GM18498 (cell line): ENCODE results near the gene PRDM16.

Experiments used
- ATAC-seq: cut with Tn5 transposase; IDR thresholded peaks from one replicate; pipeline ENCODE4 v1.9.1; 2021; ENCODE audit warnings: mild to moderate bottlenecking, moderate library complexity; ENCODE audit not compliant: unreplicated experiment

PRDM16 gene

GRCh38 chr1:3327389-3327702 lies 258.3 kb downstream of the PRDM16 start:
- no peak for ATAC-seq

- no peak for ATAC-seq
Measured at GRCh38 chr1:3327936-3328590, 259.1 kb downstream of the PRDM16 start.

- ATAC-seq, result no peak
Measured at GRCh38 chr1:3329640-3330281, 260.8 kb downstream of the PRDM16 start.

DNA sequence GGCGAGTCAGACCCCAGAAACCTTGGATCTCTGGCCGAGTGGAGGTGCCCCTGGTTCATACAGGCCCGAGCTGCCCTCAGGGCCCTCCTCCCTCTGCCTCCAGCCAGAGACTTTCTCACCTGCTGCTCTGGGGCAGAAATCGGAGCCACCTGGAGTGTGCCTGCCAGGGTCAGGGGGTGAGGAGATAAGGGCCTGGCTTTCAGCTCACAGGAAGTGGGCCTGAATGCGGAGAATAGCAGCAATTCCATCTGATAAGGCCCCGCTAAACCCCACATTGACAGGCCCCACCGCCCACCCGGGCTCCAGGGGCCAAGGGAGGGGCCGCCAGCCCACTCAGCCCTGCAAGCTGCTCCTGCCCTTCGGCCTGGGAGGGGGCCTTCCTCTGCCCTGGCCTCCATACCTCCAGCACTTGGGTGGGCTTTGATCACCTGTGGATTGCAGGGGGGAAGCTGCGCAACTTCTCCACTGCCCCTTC lies 261.8 kb downstream of the PRDM16 start:
- ATAC-seq, result no peak

GRCh38 chr1:3331564-3331963 lies 262.6 kb downstream of the PRDM16 start:
- ATAC-seq, result no peak

DNA sequence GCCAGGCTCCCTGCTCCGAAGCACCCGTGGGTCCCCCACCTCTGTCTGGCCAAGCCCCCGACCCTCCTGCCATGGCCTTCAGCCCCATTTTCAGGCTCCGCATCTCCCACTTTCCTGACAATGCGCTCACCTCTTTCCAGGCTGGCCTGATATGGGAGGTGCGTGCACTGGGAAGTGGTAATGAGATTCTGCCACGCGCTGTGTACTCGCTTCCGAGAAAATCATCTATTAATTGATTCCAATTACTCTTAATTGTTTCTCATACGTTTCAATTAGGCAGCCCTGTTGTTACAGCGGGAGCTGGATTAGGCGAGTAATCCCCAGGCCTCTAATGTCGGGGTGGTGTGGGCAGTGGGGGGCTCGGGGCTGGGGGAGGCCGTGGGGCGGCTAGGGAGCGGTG lies 263.0 kb downstream of the PRDM16 start:
- ATAC-seq, result no peak

GRCh38 chr1:3332662-3333061 lies 263.7 kb downstream of the PRDM16 start:
- ATAC-seq, result no peak

- no peak for ATAC-seq
Measured at GRCh38 chr1:3333903-3334302, 264.9 kb downstream of the PRDM16 start.

DNA sequence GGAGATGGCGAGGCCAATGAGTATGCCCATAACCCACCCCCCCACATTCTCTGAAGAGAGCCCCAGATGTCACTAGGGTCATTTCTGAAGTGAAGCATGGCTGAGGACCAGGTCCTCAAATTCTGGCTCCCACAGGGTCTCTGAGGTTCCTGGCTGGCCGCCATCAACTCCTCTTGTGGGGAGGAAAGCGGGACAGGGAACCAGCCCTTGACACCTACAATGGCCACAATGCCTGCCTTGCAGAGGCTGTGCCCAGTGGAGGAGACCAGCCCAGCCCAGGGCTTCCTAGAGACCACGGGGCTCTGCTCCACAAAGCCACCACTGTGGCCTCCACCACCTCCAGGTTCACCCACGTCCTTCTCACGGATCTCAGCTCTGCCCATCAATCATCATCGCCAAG lies 265.4 kb downstream of the PRDM16 start:
- no peak for ATAC-seq

GRCh38 chr1:3335754-3336640 lies 267.0 kb downstream of the PRDM16 start:
- ATAC-seq, result no peak

GRCh38 chr1:3336641-3337630 lies 267.9 kb downstream of the PRDM16 start:
- no peak for ATAC-seq

DNA sequence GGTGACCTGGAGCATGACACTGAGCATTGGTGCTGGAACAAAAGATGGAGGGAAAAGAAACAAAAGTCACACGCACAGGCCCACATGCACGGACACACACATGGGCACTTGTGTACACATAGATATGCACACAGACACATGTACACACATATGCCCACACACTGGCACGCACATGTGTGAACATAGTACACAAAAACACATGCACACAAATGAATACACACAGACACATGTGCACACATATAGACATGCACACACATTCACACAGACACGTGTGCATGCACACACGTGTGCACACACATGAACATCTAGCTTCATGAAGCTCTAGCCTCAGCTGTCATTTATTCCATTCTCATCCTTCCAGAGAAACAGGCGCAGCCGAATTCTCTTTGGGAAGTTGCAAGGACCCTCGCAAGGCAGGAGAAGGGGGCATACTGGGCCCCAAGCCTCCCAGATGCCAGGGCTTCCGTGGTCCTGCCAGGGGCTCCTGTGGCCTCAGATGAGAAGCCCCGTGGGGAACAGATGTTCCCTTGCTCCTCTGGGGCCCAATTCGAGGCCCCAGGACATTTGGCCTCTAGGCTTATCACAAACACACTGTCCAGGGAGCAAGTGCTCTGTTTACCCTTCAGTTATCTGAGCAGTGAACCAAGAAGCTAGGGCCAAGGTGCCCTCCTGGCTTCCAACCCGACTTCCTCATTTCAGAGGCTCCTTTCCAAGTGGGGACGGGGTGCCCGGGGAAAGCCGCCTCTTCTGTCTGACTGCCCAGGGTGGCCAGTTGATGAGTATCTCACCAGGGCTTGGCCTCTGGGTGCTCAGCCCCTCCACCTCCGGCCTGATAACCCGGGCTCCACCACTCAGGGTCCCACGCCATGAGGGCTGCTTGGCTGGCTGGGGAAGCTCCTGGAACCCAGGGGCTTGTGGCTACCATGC lies 269.1 kb downstream of the PRDM16 start:
- no peak for ATAC-seq

- ATAC-seq, result no peak
Measured at GRCh38 chr1:3338725-3339070, 269.7 kb downstream of the PRDM16 start.

- no peak for ATAC-seq
Measured at GRCh38 chr1:3339856-3340255, 270.9 kb downstream of the PRDM16 start.

GRCh38 chr1:3340548-3341235 lies 271.7 kb downstream of the PRDM16 start:
- no peak for ATAC-seq

GRCh38 chr1:3341236-3341994 lies 272.4 kb downstream of the PRDM16 start:
- ATAC-seq, result no peak

- no peak for ATAC-seq
Measured at GRCh38 chr1:3342960-3343359, 274.0 kb downstream of the PRDM16 start.

DNA sequence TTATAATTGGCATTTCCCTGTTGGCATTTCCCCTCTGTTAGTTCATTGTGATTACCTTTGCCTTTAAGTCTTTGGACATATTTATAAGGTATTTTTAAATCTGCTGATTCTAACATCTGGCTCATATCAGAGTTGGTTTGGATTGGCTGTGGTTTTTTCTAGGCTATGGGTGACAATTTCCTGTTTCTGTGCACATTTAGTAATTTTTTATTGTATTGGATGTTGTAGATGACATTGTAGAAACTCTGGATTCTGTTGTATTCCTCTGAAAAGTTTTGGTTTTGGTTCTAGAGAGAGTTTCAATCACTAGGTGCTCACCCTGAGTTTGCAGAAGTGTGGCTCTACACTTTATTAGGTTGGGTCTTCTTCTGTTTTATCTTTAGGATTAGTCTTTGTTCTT lies 275.4 kb downstream of the PRDM16 start:
- ATAC-seq, result no peak
